IMR-90 (cell line): ENCODE measurements around the gene MAP7. TPM values are rescaled to one million over a fixed set of nuclear protein-coding genes. Genes with fewer than 3 reads are reported as not detected.

Experiments
- ATAC-seq: fragments of 200-7000 bp; cut with Tn5 transposase; 2 replicates; pipeline ENCODE4 v1.9.1; 2020; ENCODE audit warnings: low read depth, mild to moderate bottlenecking, moderate library complexity
- BruUV-seq: library from RNA; stranded (reverse); fragments of 400-500 nt; replicated peaks from 2 replicates; lab custom pipeline; 2021; lab: Mats Ljungman, UMichigan
- CTCF ChIA-PET: fragments of 300-600 bp; formaldehyde crosslinking; extraction: SDS; loops from one replicate; lab custom pipeline; 2021; ENCODE audit warnings: antibody characterized with exemption; lab: Yijun Ruan, JAX
- POLR2A ChIA-PET: fragments of 300-600 bp; sonication (Branson Sonifier 250); formaldehyde crosslinking; loops from one replicate; lab custom pipeline; 2022; ENCODE audit warnings: antibody characterized with exemption; ENCODE audit not compliant: unreplicated experiment; lab: Charles Lee
- DNase-seq: peaks from one replicate; pipeline ENCODE4 v3.0.0; 2013
- H2AFZ ChIP-seq: replicated peaks from 2 replicates; pipeline ENCODE3; 2013; ENCODE audit warnings: low read length, mild to moderate bottlenecking; ENCODE audit not compliant: poor library complexity
- H2AK5ac ChIP-seq: 2 replicates; pipeline ENCODE4 v1.6.1; 2013; ENCODE audit warnings: low read depth, low read length, inconsistent platforms
- H2AK9ac ChIP-seq: replicated peaks from 2 replicates; pipeline ENCODE3; 2013; ENCODE audit warnings: mild to moderate bottlenecking, low read depth, low read length, moderate library complexity; ENCODE audit not compliant: poor library complexity
- H2BK120ac ChIP-seq: 2 replicates; pipeline ENCODE4 v1.6.1; 2013; ENCODE audit warnings: low read depth, low read length, inconsistent platforms
- H2BK15ac ChIP-seq: 3 replicates; pipeline ENCODE4 v1.6.1; 2013; ENCODE audit warnings: low read depth, low read length, inconsistent platforms
- H2BK20ac ChIP-seq: 2 replicates; pipeline ENCODE4 v1.6.1; 2013; ENCODE audit warnings: low read depth, mild to moderate bottlenecking, inconsistent platforms, low read length, moderate library complexity
- H2BK5ac ChIP-seq: 2 replicates; pipeline ENCODE4 v1.6.1; 2013; ENCODE audit warnings: mild to moderate bottlenecking, low read depth, low read length, inconsistent platforms; ENCODE audit not compliant: poor library complexity, severe bottlenecking
- H3K14ac ChIP-seq: replicated peaks from 2 replicates; pipeline ENCODE4 v1.6.1; 2013; ENCODE audit warnings: low read depth, low read length, inconsistent platforms
- H3K18ac ChIP-seq: 2 replicates; pipeline ENCODE4 v1.6.1; 2013; ENCODE audit warnings: low read depth, low read length, control low read depth
- H3K23ac ChIP-seq: 2 replicates; pipeline ENCODE4 v1.6.1; 2013; ENCODE audit warnings: low read depth, low read length, inconsistent platforms
- H3K27ac ChIP-seq: 2 replicates; pipeline ENCODE4 v1.5.1; 2013; ENCODE audit warnings: mild to moderate bottlenecking, control low read depth, low read length; ENCODE audit not compliant: insufficient read depth
- H3K27me3 ChIP-seq: 2 replicates; pipeline ENCODE4 v1.6.1; 2013; ENCODE audit warnings: low read length; ENCODE audit not compliant: control insufficient read depth, insufficient read depth
- H3K36me3 ChIP-seq: 2 replicates; pipeline ENCODE4 v1.6.1; 2013; ENCODE audit warnings: low read length, mixed read lengths; ENCODE audit not compliant: control insufficient read depth, insufficient read depth
- H3K4ac ChIP-seq: 2 replicates; pipeline ENCODE4 v1.6.1; 2013; ENCODE audit warnings: low read depth, low read length, inconsistent platforms
- H3K4me1 ChIP-seq: 2 replicates; pipeline ENCODE4 v1.6.1; 2013; ENCODE audit warnings: low read length, mixed read lengths; ENCODE audit not compliant: control insufficient read depth, insufficient read depth
- H3K4me2 ChIP-seq: 2 replicates; pipeline ENCODE4 v1.6.1; 2013; ENCODE audit warnings: low read depth, mild to moderate bottlenecking, control low read depth, low read length, moderate library complexity
- H3K4me3 ChIP-seq: 2 replicates; pipeline ENCODE4 v1.5.1; 2013; ENCODE audit warnings: low read depth, mild to moderate bottlenecking, control low read depth, low read length, moderate library complexity; ENCODE audit not compliant: insufficient read depth
- H3K56ac ChIP-seq: 2 replicates; pipeline ENCODE4 v1.6.1; 2013; ENCODE audit warnings: low read length, inconsistent platforms; ENCODE audit not compliant: insufficient read depth; ENCODE audit errors: extremely low read depth
- H3K79me1 ChIP-seq, 2 experiments: 2 replicates each; pipeline ENCODE4 v1.6.1; 2013; ENCODE audit warnings: low read length in 2 of 2, inconsistent platforms in 1 of 2, low read depth in 1 of 2
- H3K9ac ChIP-seq: 2 replicates; pipeline ENCODE4 v1.6.1; 2013; ENCODE audit warnings: low read depth, low read length, control low read depth
- H3K9me1 ChIP-seq: 2 replicates; pipeline ENCODE4 v1.6.1; 2013; ENCODE audit warnings: low read length, inconsistent platforms; ENCODE audit not compliant: insufficient read depth
- H3K9me3 ChIP-seq: 2 replicates; pipeline ENCODE4 v1.6.1; 2013; ENCODE audit warnings: low read length; ENCODE audit not compliant: control insufficient read depth, insufficient read depth
- H4K20me1 ChIP-seq: 2 replicates; pipeline ENCODE4 v1.6.1; 2013; ENCODE audit warnings: low read length, inconsistent platforms; ENCODE audit not compliant: insufficient read depth
- H4K5ac ChIP-seq: 2 replicates; pipeline ENCODE4 v1.6.1; 2013; ENCODE audit warnings: mild to moderate bottlenecking, low read depth, low read length, control low read depth
- H4K8ac ChIP-seq, 2 experiments: 2 replicates each; pipeline ENCODE4 v1.6.1; 2013; ENCODE audit warnings: low read depth in 2 of 2, low read length in 2 of 2, control low read depth in 1 of 2, inconsistent platforms in 1 of 2
- H4K91ac ChIP-seq: 2 replicates; pipeline ENCODE4 v1.6.1; 2013; ENCODE audit warnings: low read depth, low read length, inconsistent platforms; ENCODE audit not compliant: insufficient read depth
- BHLHE40 ChIP-seq: fragments of 150-350 bp; IDR thresholded peaks from 2 replicates; pipeline ENCODE4 v1.6.1; 2016; ENCODE audit warnings: mild to moderate bottlenecking, low read depth, low read length
- CEBPB ChIP-seq: IDR thresholded peaks from 2 replicates; pipeline ENCODE4 v1.6.1; 2012; ENCODE audit warnings: low read depth, low read length, improper control_type of control experiment
- FOS ChIP-seq: fragments of 150-350 bp; IDR thresholded peaks from 2 replicates; pipeline ENCODE4 v1.6.1; 2016; ENCODE audit warnings: low read depth, low read length
- MAFK ChIP-seq: IDR thresholded peaks from 2 replicates; pipeline ENCODE4 v1.6.1; 2012; ENCODE audit warnings: low read depth, low read length, improper control_type of control experiment
- MAZ ChIP-seq: IDR thresholded peaks from 2 replicates; pipeline ENCODE4 v1.6.1; 2012; ENCODE audit warnings: low read depth, mild to moderate bottlenecking, low read length, improper control_type of control experiment, moderate library complexity, borderline replicate concordance
- MXI1 ChIP-seq: IDR thresholded peaks from 2 replicates; pipeline ENCODE4 v1.6.1; 2012; ENCODE audit warnings: low read depth, mild to moderate bottlenecking, low read length, moderate library complexity, borderline replicate concordance
- POLR2A ChIP-seq: IDR thresholded peaks from 2 replicates; pipeline ENCODE4 v1.6.1; 2012; ENCODE audit warnings: mild to moderate bottlenecking, low read depth, low read length
- RCOR1 ChIP-seq: IDR thresholded peaks from 2 replicates; pipeline ENCODE4 v1.6.1; 2012; ENCODE audit warnings: mild to moderate bottlenecking, low read length, improper control_type of control experiment; ENCODE audit not compliant: insufficient replicate concordance
- RFX5 ChIP-seq: IDR thresholded peaks from 2 replicates; pipeline ENCODE4 v1.8.0; 2012; ENCODE audit warnings: low read depth, mild to moderate bottlenecking, low read length, moderate library complexity
- SMC3 ChIP-seq: fragments of 150-350 bp; IDR thresholded peaks from 2 replicates; pipeline ENCODE4 v1.6.1; 2016; ENCODE audit warnings: low read depth, mild to moderate bottlenecking, antibody characterized with exemption, low read length, moderate library complexity
- WGBS, 2 experiments: methylation state at CpG; one replicate each; pipeline versions ENCODE4 v1.1.5 to v1.1.7; 2013; ENCODE audit warnings: missing lambda C conversion rate in 2 of 2; ENCODE audit not compliant: insufficient read length in 1 of 2; ENCODE audit errors: extremely low coverage in 2 of 2; 5-methylcytosine and 5-hydroxymethylcytosine counted together
- dilution Hi-C: fragments of 300-500 bp; cut with HindIII; formaldehyde crosslinking; loops from one replicate; pipeline ENCODE4 v1.14.3; 2018; ENCODE audit warnings: low sequenced_read_pairs; ENCODE audit not compliant: unreplicated experiment
- in situ Hi-C: fragments of 300-500 bp; cut with MboI; formaldehyde crosslinking; loops from 3 replicates; pipeline ENCODE4 v1.14.3; 2019; ENCODE audit warnings: low sequenced_read_pairs, inconsistent platforms, mixed read lengths
- intact Hi-C: fragments of 100-400 bp; cut with micrococcal nuclease; formaldehyde crosslinking; loops from 2 replicates; pipeline ENCODE4 v1.10.0; 2022
- polyA plus RNA-seq, 3 experiments: library from polyadenylated mRNA; depleted of rRNA; stranded (reverse); fragments of >200 nt; gene quantifications; 2 replicates each; pipeline ENCODE4 v1.2.3, GENCODE V29; 2012; ENCODE audit warnings: low replicate concordance in 1 of 3
- total RNA-seq: library from RNA; depleted of rRNA; stranded (reverse); fragments of >200 nt; gene quantifications from 2 replicates; pipeline ENCODE4 v1.2.3, GENCODE V29; 2012
- TF ChIP-seq, protein P1 (sequence below): conservative IDR thresholded peaks from 2 replicates; pipeline ENCODE4 v1.5.1; 2012; ENCODE audit warnings: mild to moderate bottlenecking, low read depth, low read length, improper control_type of control experiment
- TF ChIP-seq, protein P2 (sequence below): fragments of 150-350 bp; IDR thresholded peaks from 2 replicates; pipeline ENCODE4 v1.6.1; 2017; ENCODE audit warnings: mild to moderate bottlenecking, antibody characterized with exemption, low read length, low read depth

MAP7 gene
- total and polyA plus RNA-seq, 2 of the 4 experiments (the other 2 are of a cell fraction) = 0.19 to 0.36 TPM

DNA sequence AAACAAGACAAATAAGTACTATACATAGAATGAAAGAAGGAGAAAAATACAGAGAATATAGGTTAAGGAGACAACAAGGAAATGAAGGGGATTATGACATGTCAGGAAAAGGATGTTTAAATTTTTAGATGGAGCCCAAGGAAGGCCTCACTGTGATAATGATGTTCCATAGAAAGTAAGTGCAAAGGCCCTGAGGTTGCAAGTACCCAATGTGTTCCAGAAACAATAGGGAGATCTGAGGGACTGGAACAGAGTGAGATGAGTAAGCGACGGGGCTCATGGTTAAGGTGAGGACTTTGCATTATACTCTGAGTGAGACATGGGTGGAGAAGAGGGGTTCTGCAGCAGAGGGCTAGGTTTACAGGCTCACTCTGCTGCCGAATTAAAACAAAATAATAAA lies 137.8 kb downstream of the MAP7 start:
- Histone ChIP-seq H2BK120ac (no peak overlapping the region), H3K4me3 (no peak overlapping the region), H3K4ac (no peak overlapping the region), H3K36me3 (no peaks in the 10 kb centered on the region), H2BK15ac (no peak overlapping the region), H3K9me3 (no peaks in the 10 kb centered on the region), H2BK20ac (no peak overlapping the region), H3K4me1 (peaks cover 8% of the 10 kb centered on the region), H2AK9ac (no peak overlapping the region), H2AK5ac (no peak overlapping the region), H3K14ac (no peak overlapping the region), H3K27me3 (no peaks in the 10 kb centered on the region), H4K20me1 (no peaks in the 10 kb centered on the region), H4K5ac (no peak overlapping the region), H4K8ac (no peak overlapping the region), H3K18ac (no peak overlapping the region), H2AFZ (no peak overlapping the region), H4K91ac (no peak overlapping the region), H3K23ac (no peak overlapping the region), H2BK5ac (no peak overlapping the region), H3K79me1 (no peaks in the 10 kb centered on the region), H3K27ac (no peak overlapping the region), H3K9ac (no peak overlapping the region), H3K56ac (no peak overlapping the region), H3K9me1 (no peaks in the 10 kb centered on the region), H3K4me2 (no peak overlapping the region)
- in situ Hi-C loops (no loop called here), dilution Hi-C loops (no loop called here), intact Hi-C loops (no loop called here)
- WGBS, 2 experiments = no CpG with 5 or more reads among the region's 3 CpGs
- DNase-seq = no peak
- CTCF ChIA-PET = no interaction called here
- BruUV-seq = no TSS peak
- POLR2A ChIA-PET = no interaction called here
- TF ChIP-seq, protein P1, sequence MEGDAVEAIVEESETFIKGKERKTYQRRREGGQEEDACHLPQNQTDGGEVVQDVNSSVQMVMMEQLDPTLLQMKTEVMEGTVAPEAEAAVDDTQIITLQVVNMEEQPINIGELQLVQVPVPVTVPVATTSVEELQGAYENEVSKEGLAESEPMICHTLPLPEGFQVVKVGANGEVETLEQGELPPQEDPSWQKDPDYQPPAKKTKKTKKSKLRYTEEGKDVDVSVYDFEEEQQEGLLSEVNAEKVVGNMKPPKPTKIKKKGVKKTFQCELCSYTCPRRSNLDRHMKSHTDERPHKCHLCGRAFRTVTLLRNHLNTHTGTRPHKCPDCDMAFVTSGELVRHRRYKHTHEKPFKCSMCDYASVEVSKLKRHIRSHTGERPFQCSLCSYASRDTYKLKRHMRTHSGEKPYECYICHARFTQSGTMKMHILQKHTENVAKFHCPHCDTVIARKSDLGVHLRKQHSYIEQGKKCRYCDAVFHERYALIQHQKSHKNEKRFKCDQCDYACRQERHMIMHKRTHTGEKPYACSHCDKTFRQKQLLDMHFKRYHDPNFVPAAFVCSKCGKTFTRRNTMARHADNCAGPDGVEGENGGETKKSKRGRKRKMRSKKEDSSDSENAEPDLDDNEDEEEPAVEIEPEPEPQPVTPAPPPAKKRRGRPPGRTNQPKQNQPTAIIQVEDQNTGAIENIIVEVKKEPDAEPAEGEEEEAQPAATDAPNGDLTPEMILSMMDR = no peak
- TF ChIP-seq RCOR1 (no peak), POLR2A (no peak), MAZ (no peak), RFX5 (no peak), MXI1 (no peak), FOS (no peak), MAFK (no peak), SMC3 (no peak), BHLHE40 (no peak), CEBPB (no peak)
- TF ChIP-seq, protein P2, sequence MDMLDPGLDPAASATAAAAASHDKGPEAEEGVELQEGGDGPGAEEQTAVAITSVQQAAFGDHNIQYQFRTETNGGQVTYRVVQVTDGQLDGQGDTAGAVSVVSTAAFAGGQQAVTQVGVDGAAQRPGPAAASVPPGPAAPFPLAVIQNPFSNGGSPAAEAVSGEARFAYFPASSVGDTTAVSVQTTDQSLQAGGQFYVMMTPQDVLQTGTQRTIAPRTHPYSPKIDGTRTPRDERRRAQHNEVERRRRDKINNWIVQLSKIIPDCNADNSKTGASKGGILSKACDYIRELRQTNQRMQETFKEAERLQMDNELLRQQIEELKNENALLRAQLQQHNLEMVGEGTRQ = no peak
- no peak for ATAC-seq
